ENCODE results near the gene EMSY.

EMSY gene

DNA sequence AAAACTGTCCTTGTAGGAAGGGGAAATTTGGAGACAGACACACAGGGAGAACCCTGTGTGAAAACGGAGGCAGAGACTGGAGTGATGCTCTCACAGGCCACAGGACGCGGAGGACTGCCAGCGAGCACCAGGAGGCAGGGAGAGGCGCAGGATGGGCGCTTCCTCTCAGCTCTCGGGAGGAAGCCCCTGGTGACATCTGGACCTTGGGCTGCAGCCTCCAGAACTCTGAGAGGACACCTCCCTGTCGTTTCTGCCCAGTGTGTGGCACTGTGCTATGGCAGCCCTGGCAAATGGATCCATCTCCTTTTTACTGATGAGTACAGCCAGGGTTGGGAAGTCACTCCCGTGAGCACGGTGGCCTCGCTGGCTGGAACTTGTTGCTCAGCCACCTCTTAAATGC is 151.8 kb downstream of the EMSY start:
- no peak for DNase-seq
- TF ChIP-seq GATA1 (IDR thresholded peaks at IDR 0.05; ENCODE audit: low read depth, low read length) (no peak), POLR2A (IDR thresholded peaks at IDR 0.05; ENCODE audit: low read length) (no peak)

GRCh38 chr11:76597533-76598425 is 153.0 kb downstream of the EMSY start:
- TF ChIP-seq POLR2A (IDR thresholded peaks at IDR 0.05; ENCODE audit: low read length) = no peak
- no peak for TF ChIP-seq GATA1 (IDR thresholded peaks at IDR 0.05; ENCODE audit: low read depth, low read length)
- no peak for DNase-seq

GRCh38 chr11:76598426-76598839 is 153.6 kb downstream of the EMSY start:
- no peak for TF ChIP-seq GATA1 (IDR thresholded peaks at IDR 0.05; ENCODE audit: low read depth, low read length)
- TF ChIP-seq POLR2A (IDR thresholded peaks at IDR 0.05; ENCODE audit: low read length) = no peak
- DNase-seq = peak; percentile 40 to 53

DNA sequence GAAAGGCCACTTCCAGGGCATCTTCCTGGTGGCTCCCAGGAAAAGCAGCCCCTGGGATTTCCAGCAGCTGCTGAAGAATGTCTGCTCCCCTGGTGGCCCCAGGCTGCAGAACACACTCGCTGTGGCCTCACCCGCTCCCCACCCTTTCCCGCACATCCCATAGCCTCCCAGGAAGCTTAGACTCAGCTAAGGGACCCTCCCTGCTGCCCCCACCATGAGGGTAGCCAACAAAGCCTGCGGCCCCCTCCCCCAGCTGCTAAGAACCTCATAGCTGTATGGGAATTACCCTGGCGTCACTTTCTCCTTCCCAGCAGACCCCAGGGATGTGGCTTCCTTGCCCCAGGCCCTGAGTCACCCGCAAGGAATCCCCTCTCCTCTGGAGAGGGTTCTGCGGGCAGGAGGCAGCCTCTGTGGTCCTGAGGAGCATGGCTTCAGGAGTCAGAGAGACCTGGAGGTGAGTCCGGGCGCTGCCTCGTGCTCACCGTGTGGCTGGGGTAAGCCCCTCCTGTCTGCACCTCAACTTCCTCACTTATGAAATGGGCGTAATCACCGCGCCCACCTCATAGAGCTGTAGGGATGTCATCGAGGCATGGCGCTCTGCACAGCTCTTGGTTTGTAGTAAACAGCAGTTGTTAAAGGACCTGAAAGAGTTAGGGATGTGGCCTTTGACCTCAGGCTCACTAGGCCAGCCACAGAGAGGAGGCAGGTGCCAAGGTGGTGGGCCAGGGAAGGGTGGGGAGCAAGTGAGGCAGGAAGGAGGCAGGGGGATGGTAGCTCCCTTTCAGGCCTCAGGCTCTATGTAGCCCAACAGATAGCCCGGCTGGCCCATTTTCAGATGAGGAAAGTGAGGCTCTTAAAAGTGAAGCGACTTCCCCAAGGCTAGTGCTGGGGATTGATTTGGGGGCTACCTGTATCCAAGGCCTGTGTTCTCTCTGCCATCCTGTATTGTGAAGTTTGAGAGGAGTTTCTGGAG is 154.5 kb downstream of the EMSY start:
- no peak for DNase-seq
- TF ChIP-seq POLR2A (IDR thresholded peaks at IDR 0.05; ENCODE audit: low read length) (no peak), GATA1 (IDR thresholded peaks at IDR 0.05; ENCODE audit: low read depth, low read length) (no peak)

- TF ChIP-seq POLR2A (IDR thresholded peaks at IDR 0.05; ENCODE audit: low read length) = no peak
- TF ChIP-seq GATA1 (IDR thresholded peaks at IDR 0.05; ENCODE audit: low read depth, low read length) = no peak
- no peak for DNase-seq
These were observed 155.4 kb downstream of the EMSY start for GRCh38 chr11:76600124-76600655.

GRCh38 chr11:76601272-76601671 is 156.5 kb downstream of the EMSY start:
- TF ChIP-seq GATA1 (IDR thresholded peaks at IDR 0.05; ENCODE audit: low read depth, low read length) = no peak
- no peak for TF ChIP-seq POLR2A (IDR thresholded peaks at IDR 0.05; ENCODE audit: low read length)
- DNase-seq = no peak

DNA sequence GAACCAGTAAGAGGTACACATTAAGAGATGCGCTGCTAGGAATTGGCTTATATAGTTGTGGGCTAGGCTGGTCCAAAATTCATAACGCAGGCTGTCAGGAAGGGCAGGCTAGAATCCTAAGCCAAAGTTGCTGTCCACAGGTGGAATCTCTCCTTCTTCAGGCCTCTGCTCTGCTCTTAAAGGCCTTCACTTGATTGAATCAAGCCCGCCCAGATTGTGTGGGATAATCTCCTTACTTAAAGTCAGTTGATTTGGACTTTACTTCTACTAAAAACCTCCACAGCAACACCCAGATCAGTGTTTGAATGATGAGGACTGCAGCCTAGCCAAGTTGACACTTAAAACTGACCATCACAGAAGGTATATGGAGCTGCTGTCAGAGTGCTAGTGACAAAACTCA is 156.9 kb downstream of the EMSY start:
- no peak for DNase-seq
- no peak for TF ChIP-seq POLR2A (IDR thresholded peaks at IDR 0.05; ENCODE audit: low read length)
- no peak for TF ChIP-seq GATA1 (IDR thresholded peaks at IDR 0.05; ENCODE audit: low read depth, low read length)

- peak; percentile 84 to 88 for DNase-seq
- TF ChIP-seq GATA1 (IDR thresholded peaks at IDR 0.05; ENCODE audit: low read depth, low read length) = no peak
- no peak for TF ChIP-seq POLR2A (IDR thresholded peaks at IDR 0.05; ENCODE audit: low read length)
These were observed 157.6 kb downstream of the EMSY start for GRCh38 chr11:76602431-76602861.

Measured in erythroblast (primary cell).